ENCODE data around the gene RELN.

Gene RELN

DNA sequence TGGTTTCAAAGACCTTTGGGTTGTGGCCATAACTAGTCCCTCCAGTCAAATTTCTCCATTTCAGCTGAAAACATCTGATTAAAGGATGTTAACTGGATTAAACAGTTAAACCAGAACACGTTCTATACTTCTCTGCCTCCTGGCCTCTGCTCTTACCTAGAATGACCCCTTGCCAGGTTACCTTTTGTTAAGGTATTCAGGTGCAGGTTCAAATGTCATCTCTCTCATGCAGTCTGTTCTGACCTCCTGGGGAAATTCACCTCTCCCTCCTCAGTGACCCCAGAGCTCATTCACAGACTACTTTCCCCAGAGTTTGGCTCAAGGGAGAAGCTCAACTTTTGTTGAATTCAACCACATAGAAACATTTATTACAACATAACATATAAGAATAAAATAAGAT is 67.8 kb downstream of the RELN start:
- Histone ChIP-seq H3K9me2 (ENCODE audit: low read depth, low read length) (no peaks in the 10 kb centered on the region), H3K36me3 (ENCODE audit: insufficient read depth, low read length) (no peaks in the 10 kb centered on the region), H4K20me1 (ENCODE audit: insufficient read depth, low read length) (no peaks in the 10 kb centered on the region), H2AFZ (ENCODE audit: low read length) (no peak overlapping the region), H3K27ac (ENCODE audit: low read depth, low read length, poor library complexity, severe bottlenecking) (no peak overlapping the region), H3K9me3 (ENCODE audit: low read length) (no peaks in the 10 kb centered on the region), H3K27me3 (ENCODE audit: insufficient read depth, low read length) (no peaks in the 10 kb centered on the region), H3K9ac (ENCODE audit: low read length) (no peak overlapping the region), H3F3A (ENCODE audit: insufficient read depth, low read length) (no peaks in the 10 kb centered on the region), H3K4me1 (ENCODE audit: insufficient read depth, low read length, severe bottlenecking) (no peaks in the 10 kb centered on the region), H3K4me3 (ENCODE audit: low read depth, low read length, poor library complexity, severe bottlenecking) (no peak overlapping the region), H3K4me2 (ENCODE audit: low read length) (no peak overlapping the region), H3K79me2 (ENCODE audit: insufficient read depth, low read length) (no peaks in the 10 kb centered on the region)
- no peak for TF ChIP-seq CTCF (IDR thresholded peaks at IDR 0.05; ENCODE audit: low read length)
- TF ChIP-seq EZH2 (IDR thresholded peaks at IDR 0.05; ENCODE audit: borderline replicate concordance, low read length): no peak

- Histone ChIP-seq H3K4me3 (ENCODE audit: low read depth, low read length, poor library complexity, severe bottlenecking) (no peak overlapping the region), H3K9me3 (ENCODE audit: low read length) (no peaks in the 10 kb centered on the region), H3F3A (ENCODE audit: insufficient read depth, low read length) (no peaks in the 10 kb centered on the region), H3K9me2 (ENCODE audit: low read depth, low read length) (no peaks in the 10 kb centered on the region), H3K4me1 (ENCODE audit: insufficient read depth, low read length, severe bottlenecking) (no peaks in the 10 kb centered on the region), H3K79me2 (ENCODE audit: insufficient read depth, low read length) (no peaks in the 10 kb centered on the region), H3K27me3 (ENCODE audit: insufficient read depth, low read length) (no peaks in the 10 kb centered on the region), H2AFZ (ENCODE audit: low read length) (no peak overlapping the region), H3K36me3 (ENCODE audit: insufficient read depth, low read length) (no peaks in the 10 kb centered on the region), H4K20me1 (ENCODE audit: insufficient read depth, low read length) (no peaks in the 10 kb centered on the region), H3K9ac (ENCODE audit: low read length) (no peak overlapping the region), H3K4me2 (ENCODE audit: low read length) (no peak overlapping the region), H3K27ac (ENCODE audit: low read depth, low read length, poor library complexity, severe bottlenecking) (no peak overlapping the region)
- TF ChIP-seq CTCF (IDR thresholded peaks at IDR 0.05; ENCODE audit: low read length) (no peak), EZH2 (IDR thresholded peaks at IDR 0.05; ENCODE audit: borderline replicate concordance, low read length) (no peak)
These were observed 70.1 kb downstream of the RELN start for GRCh38 chr7:103919272-103919868.

DNA sequence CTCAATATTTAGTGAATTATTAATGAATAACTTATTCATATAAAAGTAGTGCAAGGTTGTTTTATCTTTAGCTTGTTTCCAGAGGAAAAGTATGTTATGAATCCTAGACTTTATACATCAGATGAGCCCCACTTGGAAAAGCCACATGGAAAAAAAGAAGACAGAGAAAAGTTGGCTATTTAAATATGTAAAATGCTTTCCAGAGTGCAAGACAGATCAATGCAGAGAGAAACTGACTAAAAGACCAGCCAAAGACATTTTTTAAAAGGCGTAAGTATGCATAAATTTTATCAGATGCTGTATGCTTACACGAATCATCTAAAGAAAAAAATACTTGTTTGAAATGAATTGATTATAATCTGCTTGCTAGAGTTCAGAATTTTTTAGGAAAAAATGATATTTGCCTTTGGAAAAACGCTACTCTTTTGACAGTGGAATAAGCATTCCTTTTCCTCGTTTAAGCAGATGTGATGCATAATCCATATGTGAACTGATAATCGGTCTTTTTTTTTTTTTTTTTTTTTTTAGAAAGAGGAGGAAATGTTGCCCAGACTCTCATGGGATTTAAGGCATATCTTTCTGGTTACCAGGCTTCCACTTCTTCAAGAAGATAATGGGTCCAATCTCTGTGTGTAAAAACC is 70.7 kb downstream of the RELN start:
- H3K9ac ChIP-seq (ENCODE audit: low read length): no peak overlapping the region
- H3K9me3 ChIP-seq (ENCODE audit: low read length): no peaks in the 10 kb centered on the region

More for the DNA sequence above, 70.7 kb downstream of the RELN start:
- Histone ChIP-seq H3F3A (ENCODE audit: insufficient read depth, low read length) (no peaks in the 10 kb centered on the region), H3K4me2 (ENCODE audit: low read length) (no peak overlapping the region), H3K4me3 (ENCODE audit: low read depth, low read length, poor library complexity, severe bottlenecking) (no peak overlapping the region), H3K27me3 (ENCODE audit: insufficient read depth, low read length) (no peaks in the 10 kb centered on the region), H3K4me1 (ENCODE audit: insufficient read depth, low read length, severe bottlenecking) (no peaks in the 10 kb centered on the region), H4K20me1 (ENCODE audit: insufficient read depth, low read length) (no peaks in the 10 kb centered on the region), H3K9me2 (ENCODE audit: low read depth, low read length) (no peaks in the 10 kb centered on the region), H2AFZ (ENCODE audit: low read length) (no peak overlapping the region), H3K79me2 (ENCODE audit: insufficient read depth, low read length) (no peaks in the 10 kb centered on the region), H3K36me3 (ENCODE audit: insufficient read depth, low read length) (no peaks in the 10 kb centered on the region), H3K27ac (ENCODE audit: low read depth, low read length, poor library complexity, severe bottlenecking) (no peak overlapping the region)
- TF ChIP-seq CTCF (IDR thresholded peaks at IDR 0.05; ENCODE audit: low read length) (no peak), EZH2 (IDR thresholded peaks at IDR 0.05; ENCODE audit: borderline replicate concordance, low read length) (no peak)

Measured in OCI-LY1 (cell line).